Measurements from ENCODE around the gene FAM131B. TPM values are rescaled to one million over a fixed set of nuclear protein-coding genes. Genes with fewer than 3 reads are reported as not detected.

The FAM131B gene
- total RNA-seq, 1 experiment from 2014 or later = 0.19 TPM

- H3K27me3 Mint-ChIP-seq (ENCODE audit: insufficient read depth, unreplicated experiment) = peaks cover 27% of the 10 kb centered on the region
- ChIA-PET CTCF (interaction anchor here (3.6 to 4.1 kb wide), 2 partner anchors 13 to 128 kb away, joined by 20 to 31 read pairs; partner anchors contain the start of gene ZYX), POLR2A (interaction anchor here (1.1 kb wide), 1 partner anchor 12 kb away, joined by 4 read pairs; no protein-coding TSS in a partner anchor)
- peaks cover 25% of the 10 kb centered on the region for H3K4me1 Mint-ChIP-seq (ENCODE audit: insufficient read depth, unreplicated experiment)
- no peaks in the 10 kb centered on the region for H3K9me3 Mint-ChIP-seq (ENCODE audit: unreplicated experiment)
- H3K27ac Mint-ChIP-seq (ENCODE audit: low read depth, unreplicated experiment) = no peak overlapping the region
- TF ChIP-seq CTCF (IDR thresholded peaks at IDR 0.05; ENCODE audit: unreplicated experiment) = no peak
- BruUV-seq (replicated peaks) = no TSS peak
- no peaks in the 10 kb centered on the region for H3K36me3 Mint-ChIP-seq (ENCODE audit: insufficient read depth, unreplicated experiment)
- DNase-seq (ENCODE audit: unreplicated experiment) = peak; percentile 94
- intact Hi-C loops (cut with micrococcal nuclease) = no loop called here
- H3K4me3 Mint-ChIP-seq (ENCODE audit: unreplicated experiment) = no peak overlapping the region
These were observed 5.5 kb upstream of the FAM131B start for GRCh38 chr7:143367972-143368371.

DNA sequence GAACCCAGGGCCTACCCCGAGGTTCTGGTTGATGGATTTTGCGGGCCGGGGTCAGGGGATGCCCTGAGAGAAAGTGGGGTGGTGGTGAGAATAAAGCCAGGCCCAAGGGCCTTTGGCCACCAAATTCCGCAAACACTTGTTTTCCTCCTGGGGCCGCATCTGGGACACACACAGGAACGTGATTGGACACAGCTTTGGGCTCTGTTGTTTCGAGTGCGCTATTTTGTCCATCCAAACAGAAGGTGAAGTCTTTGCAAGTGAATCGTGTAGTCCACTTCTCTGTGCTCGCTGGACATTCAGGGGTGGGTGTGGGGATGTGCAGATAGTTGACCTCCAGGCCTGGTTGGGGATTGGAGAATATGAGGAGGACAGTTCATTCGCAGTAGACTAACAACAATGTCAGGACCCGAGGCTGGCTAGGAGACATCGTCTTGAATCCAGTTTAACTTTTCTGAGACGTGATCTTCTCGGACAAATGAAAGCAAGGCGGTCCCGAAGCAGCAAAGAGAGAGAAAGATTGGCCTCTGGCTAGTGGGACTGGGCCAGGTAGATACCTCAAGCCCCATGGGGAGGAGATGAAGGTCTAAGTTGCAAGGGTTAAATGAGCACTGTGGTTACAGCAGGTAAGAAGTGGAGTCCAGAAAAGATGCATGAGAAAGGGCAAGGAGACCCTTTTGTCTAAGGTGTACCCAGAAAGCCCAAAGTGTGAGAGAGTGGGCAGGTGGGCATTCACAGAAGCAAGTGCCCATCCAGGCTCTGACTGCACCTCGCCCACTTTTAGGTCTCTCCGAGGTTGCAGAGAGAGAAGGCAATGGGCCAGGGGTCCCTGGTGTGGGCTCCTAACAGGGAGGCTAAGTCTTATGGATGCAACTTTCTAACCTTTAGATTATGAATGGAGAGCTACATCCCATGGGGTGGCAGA is 764 bp upstream of the FAM131B start:
- intact Hi-C loops (cut with micrococcal nuclease) = no loop called here
- no peak overlapping the region for H3K27ac Mint-ChIP-seq (ENCODE audit: low read depth, unreplicated experiment)
- TF ChIP-seq CTCF (IDR thresholded peaks at IDR 0.05; ENCODE audit: unreplicated experiment) = no peak
- no peak for DNase-seq (ENCODE audit: unreplicated experiment)
- ChIA-PET CTCF (interaction anchor here (1.7 kb wide), 1 partner anchor 53 kb away, joined by 6 read pairs; no protein-coding TSS in a partner anchor), POLR2A (interaction anchor here (0.8 to 1.3 kb wide), 2 partner anchors 9 to 32 kb away, joined by 3 to 4 read pairs; no protein-coding TSS in a partner anchor)
- H3K4me3 Mint-ChIP-seq (ENCODE audit: unreplicated experiment) = peak overlapping the region; percentile 10
- H3K36me3 Mint-ChIP-seq (ENCODE audit: insufficient read depth, unreplicated experiment) = no peaks in the 10 kb centered on the region
- peaks cover 70% of the 10 kb centered on the region for H3K27me3 Mint-ChIP-seq (ENCODE audit: insufficient read depth, unreplicated experiment)
- H3K4me1 Mint-ChIP-seq (ENCODE audit: insufficient read depth, unreplicated experiment) = peaks cover 9% of the 10 kb centered on the region
- H3K9me3 Mint-ChIP-seq (ENCODE audit: unreplicated experiment) = no peaks in the 10 kb centered on the region
- no TSS peak for BruUV-seq (replicated peaks)

DNA sequence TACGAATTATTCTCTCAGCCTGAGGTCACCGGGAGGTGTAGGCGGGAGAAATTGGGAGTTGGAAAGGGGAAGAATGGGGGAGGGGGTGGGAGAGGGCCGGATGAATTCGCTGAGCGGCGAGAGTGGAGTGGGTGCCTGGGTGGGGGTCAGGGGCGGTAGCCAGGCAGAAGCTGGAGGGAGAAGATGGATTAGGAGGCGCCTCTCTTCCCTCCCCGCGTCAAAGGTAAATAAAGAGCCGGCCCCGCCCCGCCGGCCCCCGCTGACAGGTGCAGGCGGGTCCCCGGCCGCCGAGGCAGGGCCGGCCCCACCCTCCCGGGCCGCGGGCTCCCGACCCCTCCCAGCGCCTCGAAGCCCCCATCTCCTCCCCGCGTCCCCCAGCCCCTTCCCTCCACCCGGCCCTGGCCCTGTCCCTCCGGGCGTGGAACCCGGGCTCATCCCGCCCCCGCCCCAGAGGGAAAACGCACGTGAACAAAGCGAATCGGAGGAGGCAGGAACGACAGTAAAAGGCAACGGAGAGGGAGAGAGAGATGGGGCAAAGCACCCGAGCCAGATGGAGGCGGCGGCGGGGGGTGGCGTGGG is 872 bp downstream of the FAM131B start:
- DNase-seq (ENCODE audit: unreplicated experiment) = no peak
- POLR2A ChIA-PET = interaction anchor here (1.3 kb wide), 1 partner anchor 11 kb away, joined by 4 read pairs; no protein-coding TSS in a partner anchor
- no TSS peak for BruUV-seq (replicated peaks)
- Mint-ChIP-seq H3K36me3 (ENCODE audit: insufficient read depth, unreplicated experiment) (no peaks in the 10 kb centered on the region), H3K4me1 (ENCODE audit: insufficient read depth, unreplicated experiment) (no peaks in the 10 kb centered on the region), H3K27me3 (ENCODE audit: insufficient read depth, unreplicated experiment) (peaks cover 70% of the 10 kb centered on the region), H3K9me3 (ENCODE audit: unreplicated experiment) (no peaks in the 10 kb centered on the region), H3K4me3 (ENCODE audit: unreplicated experiment) (peak overlapping the region; percentile 73), H3K27ac (ENCODE audit: low read depth, unreplicated experiment) (no peak overlapping the region)
- intact Hi-C loops (cut with micrococcal nuclease) = no loop called here
- CTCF ChIA-PET = interaction anchor here (1.3 kb wide), 1 partner anchor 13 kb away, joined by 3 read pairs; no protein-coding TSS in a partner anchor
- TF ChIP-seq CTCF (IDR thresholded peaks at IDR 0.05; ENCODE audit: unreplicated experiment) = no peak

Measured in MCF 10A (cell line).